ENCODE results near the gene ADARB2.

ADARB2 gene

DNA sequence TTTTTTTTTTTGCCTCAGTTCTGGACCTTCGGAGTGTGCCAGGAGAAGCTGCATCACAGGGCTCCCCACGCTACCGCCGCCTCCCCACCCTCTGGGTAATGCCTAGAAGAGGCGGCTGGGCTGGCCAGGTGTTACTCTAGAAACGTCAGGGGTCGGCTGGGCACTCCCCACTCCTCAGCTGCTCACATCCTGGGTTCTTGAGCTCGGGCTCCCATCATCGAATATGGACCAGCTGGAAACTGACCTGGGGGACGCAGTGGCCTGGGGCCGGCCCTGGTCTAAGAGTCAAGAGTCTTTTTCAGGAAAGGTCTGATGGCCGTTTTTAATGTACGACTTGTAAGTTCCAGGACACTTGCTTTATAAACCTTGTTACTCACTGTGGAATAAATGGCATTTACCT lies 354.6 kb downstream of the ADARB2 start:
- no peak overlapping the region for H3K27ac ChIP-seq (ENCODE audit: low read depth, low read length)
- no peaks in the 10 kb centered on the region for H3K4me1 ChIP-seq (ENCODE audit: control insufficient read depth, insufficient read depth, low read length, unreplicated experiment)
- no peak overlapping the region for H3K4me3 ChIP-seq (ENCODE audit: low read depth, low read length)
- no peaks in the 10 kb centered on the region for H3K27me3 ChIP-seq (ENCODE audit: insufficient read depth, low read length)
- H3K79me2 ChIP-seq (ENCODE audit: control insufficient read depth, insufficient read depth, low read length, unreplicated experiment) = no peaks in the 10 kb centered on the region
- no peaks in the 10 kb centered on the region for H3K36me3 ChIP-seq (ENCODE audit: insufficient read depth, low read length)
- H2AFZ ChIP-seq (ENCODE audit: low read length, unreplicated experiment) = no peak overlapping the region

DNA sequence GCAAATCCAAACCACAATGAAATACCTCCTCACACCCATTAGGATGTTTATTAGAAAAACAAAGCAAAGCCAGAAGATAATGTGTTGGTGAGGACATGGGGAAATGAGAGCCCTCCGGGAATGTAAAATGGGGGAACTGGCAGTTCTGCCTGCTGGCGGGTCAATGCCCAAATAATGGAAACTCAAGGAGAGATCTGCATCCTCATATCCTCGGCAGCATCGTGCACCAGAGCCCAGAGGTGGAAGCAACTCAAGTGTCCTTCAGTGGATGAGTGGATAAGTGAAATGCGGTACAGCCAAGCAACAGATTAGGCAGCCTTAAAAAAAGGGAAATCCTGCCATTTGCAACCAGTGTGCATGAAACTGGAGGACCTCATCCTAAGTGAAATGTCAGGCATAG lies 356.0 kb downstream of the ADARB2 start:
- no peaks in the 10 kb centered on the region for H3K4me1 ChIP-seq (ENCODE audit: control insufficient read depth, insufficient read depth, low read length, unreplicated experiment)
- no peak overlapping the region for H3K4me3 ChIP-seq (ENCODE audit: low read depth, low read length)
- H3K36me3 ChIP-seq (ENCODE audit: insufficient read depth, low read length) = no peaks in the 10 kb centered on the region
- H3K27me3 ChIP-seq (ENCODE audit: insufficient read depth, low read length) = no peaks in the 10 kb centered on the region
- no peaks in the 10 kb centered on the region for H3K79me2 ChIP-seq (ENCODE audit: control insufficient read depth, insufficient read depth, low read length, unreplicated experiment)
- no peak overlapping the region for H3K27ac ChIP-seq (ENCODE audit: low read depth, low read length)
- no peak overlapping the region for H2AFZ ChIP-seq (ENCODE audit: low read length, unreplicated experiment)

GRCh38 chr10:1380088-1380671 lies 357.1 kb downstream of the ADARB2 start:
- Histone ChIP-seq H3K4me1 (ENCODE audit: control insufficient read depth, insufficient read depth, low read length, unreplicated experiment) (no peaks in the 10 kb centered on the region), H3K27ac (ENCODE audit: low read depth, low read length) (no peak overlapping the region), H3K36me3 (ENCODE audit: insufficient read depth, low read length) (no peaks in the 10 kb centered on the region), H3K4me3 (ENCODE audit: low read depth, low read length) (no peak overlapping the region), H2AFZ (ENCODE audit: low read length, unreplicated experiment) (no peak overlapping the region), H3K79me2 (ENCODE audit: control insufficient read depth, insufficient read depth, low read length, unreplicated experiment) (no peaks in the 10 kb centered on the region), H3K27me3 (ENCODE audit: insufficient read depth, low read length) (no peaks in the 10 kb centered on the region)

DNA sequence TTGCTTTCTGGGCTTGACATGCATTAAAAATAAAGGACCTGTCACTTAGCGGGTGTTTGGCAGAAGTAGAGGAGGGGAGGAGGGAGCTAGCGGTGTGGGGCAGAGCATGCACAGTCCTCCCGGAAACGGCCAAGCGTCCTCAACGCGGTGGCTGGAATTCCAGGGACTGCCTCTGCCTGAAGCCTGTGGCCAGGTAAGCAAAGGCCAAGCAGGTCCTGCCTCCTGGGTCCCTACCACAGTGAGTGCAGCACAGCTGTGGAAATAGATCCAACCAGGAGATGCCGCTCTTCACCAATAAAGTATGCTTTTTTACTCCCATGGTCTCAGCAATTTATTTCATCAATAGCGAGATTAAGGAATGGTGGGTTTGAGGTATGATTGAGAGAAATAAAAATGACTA lies 357.7 kb downstream of the ADARB2 start:
- Histone ChIP-seq H3K79me2 (ENCODE audit: control insufficient read depth, insufficient read depth, low read length, unreplicated experiment) (no peaks in the 10 kb centered on the region), H2AFZ (ENCODE audit: low read length, unreplicated experiment) (no peak overlapping the region), H3K27ac (ENCODE audit: low read depth, low read length) (no peak overlapping the region), H3K27me3 (ENCODE audit: insufficient read depth, low read length) (no peaks in the 10 kb centered on the region), H3K36me3 (ENCODE audit: insufficient read depth, low read length) (no peaks in the 10 kb centered on the region), H3K4me3 (ENCODE audit: low read depth, low read length) (no peak overlapping the region), H3K4me1 (ENCODE audit: control insufficient read depth, insufficient read depth, low read length, unreplicated experiment) (no peaks in the 10 kb centered on the region)

DNA sequence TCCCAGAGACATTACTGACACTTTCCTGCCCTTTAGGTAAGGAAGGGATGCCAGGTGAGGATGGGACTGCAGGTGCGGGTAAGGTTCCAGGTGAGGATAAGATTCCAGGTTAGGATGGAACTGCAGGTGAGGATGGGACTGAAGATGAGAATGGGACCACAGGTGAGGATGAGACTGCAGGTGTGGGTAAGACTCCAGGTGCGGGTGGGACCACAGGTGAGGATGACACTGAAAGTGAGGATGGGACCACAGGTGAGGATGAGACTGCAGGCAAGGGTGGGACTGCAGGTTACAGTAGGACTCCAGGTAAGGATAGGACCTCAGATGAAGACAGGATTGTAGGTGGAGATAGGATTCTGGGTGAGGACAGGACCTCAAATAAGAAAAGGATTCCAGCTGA lies 358.9 kb downstream of the ADARB2 start:
- H3K27ac ChIP-seq (ENCODE audit: low read depth, low read length) = no peak overlapping the region
- H3K4me1 ChIP-seq (ENCODE audit: control insufficient read depth, insufficient read depth, low read length, unreplicated experiment) = no peaks in the 10 kb centered on the region
- no peaks in the 10 kb centered on the region for H3K36me3 ChIP-seq (ENCODE audit: insufficient read depth, low read length)
- no peaks in the 10 kb centered on the region for H3K79me2 ChIP-seq (ENCODE audit: control insufficient read depth, insufficient read depth, low read length, unreplicated experiment)
- no peak overlapping the region for H2AFZ ChIP-seq (ENCODE audit: low read length, unreplicated experiment)
- H3K4me3 ChIP-seq (ENCODE audit: low read depth, low read length) = no peak overlapping the region
- H3K27me3 ChIP-seq (ENCODE audit: insufficient read depth, low read length) = no peaks in the 10 kb centered on the region

GRCh38 chr10:1377740-1378397 lies 359.5 kb downstream of the ADARB2 start:
- Histone ChIP-seq H3K4me3 (ENCODE audit: low read depth, low read length) (no peak overlapping the region), H3K27me3 (ENCODE audit: insufficient read depth, low read length) (no peaks in the 10 kb centered on the region), H3K27ac (ENCODE audit: low read depth, low read length) (no peak overlapping the region), H3K79me2 (ENCODE audit: control insufficient read depth, insufficient read depth, low read length, unreplicated experiment) (no peaks in the 10 kb centered on the region), H3K36me3 (ENCODE audit: insufficient read depth, low read length) (no peaks in the 10 kb centered on the region), H3K4me1 (ENCODE audit: control insufficient read depth, insufficient read depth, low read length, unreplicated experiment) (no peaks in the 10 kb centered on the region), H2AFZ (ENCODE audit: low read length, unreplicated experiment) (no peak overlapping the region)

DNA sequence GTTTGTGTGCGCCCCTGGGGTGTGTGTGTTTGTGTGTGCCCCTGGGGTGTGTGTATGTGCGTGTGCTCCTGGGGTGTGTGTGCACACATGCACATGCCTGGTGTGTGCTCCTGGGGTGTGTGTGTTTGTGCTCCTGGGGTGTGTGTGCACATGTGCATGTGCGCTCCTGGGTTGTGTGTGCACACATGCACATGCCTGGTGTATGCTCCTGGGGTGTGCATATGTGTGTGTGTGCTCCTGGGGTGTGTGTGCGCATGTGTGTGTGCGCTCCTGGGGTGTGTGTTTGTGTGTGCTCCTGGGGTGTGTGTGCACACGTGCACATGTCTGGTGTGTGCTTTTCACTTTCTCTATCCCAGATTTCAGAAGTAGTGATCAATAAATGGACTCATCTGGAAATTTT lies 360.1 kb downstream of the ADARB2 start:
- no peaks in the 10 kb centered on the region for H3K36me3 ChIP-seq (ENCODE audit: insufficient read depth, low read length)
- no peak overlapping the region for H2AFZ ChIP-seq (ENCODE audit: low read length, unreplicated experiment)
- H3K4me1 ChIP-seq (ENCODE audit: control insufficient read depth, insufficient read depth, low read length, unreplicated experiment) = no peaks in the 10 kb centered on the region
- no peaks in the 10 kb centered on the region for H3K27me3 ChIP-seq (ENCODE audit: insufficient read depth, low read length)
- no peak overlapping the region for H3K27ac ChIP-seq (ENCODE audit: low read depth, low read length)
- no peaks in the 10 kb centered on the region for H3K79me2 ChIP-seq (ENCODE audit: control insufficient read depth, insufficient read depth, low read length, unreplicated experiment)
- no peak overlapping the region for H3K4me3 ChIP-seq (ENCODE audit: low read depth, low read length)

DNA sequence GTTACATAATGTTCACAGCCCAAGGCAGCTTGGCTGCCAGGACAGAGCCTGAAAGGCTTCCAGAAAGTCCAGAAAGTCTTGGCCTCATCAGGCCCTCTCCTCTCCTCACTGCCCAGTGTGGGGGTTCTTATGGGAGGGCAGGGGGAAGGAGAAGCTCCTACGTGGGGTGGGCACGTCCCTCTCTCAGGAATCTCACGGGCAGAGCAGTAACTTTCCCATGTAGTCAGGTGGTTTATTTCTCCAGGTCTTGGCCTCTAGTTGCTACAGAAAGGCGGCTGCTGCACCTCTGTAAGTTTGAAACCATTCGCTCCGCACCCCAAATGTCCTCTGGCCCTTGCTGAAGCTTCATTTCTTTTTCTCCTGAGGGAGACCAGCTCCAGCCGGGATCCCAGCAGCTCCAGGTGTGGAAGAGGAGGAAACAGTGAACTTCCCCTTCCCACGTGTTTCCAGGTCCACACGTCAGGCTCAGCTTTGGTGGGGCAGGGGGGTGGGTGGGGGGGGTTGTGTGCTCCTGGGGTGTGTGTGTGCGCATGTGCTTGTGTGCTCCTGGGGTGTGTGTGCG lies 360.9 kb downstream of the ADARB2 start:
- Histone ChIP-seq H3K27me3 (ENCODE audit: insufficient read depth, low read length) (no peaks in the 10 kb centered on the region), H3K79me2 (ENCODE audit: control insufficient read depth, insufficient read depth, low read length, unreplicated experiment) (no peaks in the 10 kb centered on the region), H3K4me1 (ENCODE audit: control insufficient read depth, insufficient read depth, low read length, unreplicated experiment) (no peaks in the 10 kb centered on the region), H2AFZ (ENCODE audit: low read length, unreplicated experiment) (no peak overlapping the region), H3K36me3 (ENCODE audit: insufficient read depth, low read length) (no peaks in the 10 kb centered on the region), H3K27ac (ENCODE audit: low read depth, low read length) (no peak overlapping the region), H3K4me3 (ENCODE audit: low read depth, low read length) (no peak overlapping the region)

DNA sequence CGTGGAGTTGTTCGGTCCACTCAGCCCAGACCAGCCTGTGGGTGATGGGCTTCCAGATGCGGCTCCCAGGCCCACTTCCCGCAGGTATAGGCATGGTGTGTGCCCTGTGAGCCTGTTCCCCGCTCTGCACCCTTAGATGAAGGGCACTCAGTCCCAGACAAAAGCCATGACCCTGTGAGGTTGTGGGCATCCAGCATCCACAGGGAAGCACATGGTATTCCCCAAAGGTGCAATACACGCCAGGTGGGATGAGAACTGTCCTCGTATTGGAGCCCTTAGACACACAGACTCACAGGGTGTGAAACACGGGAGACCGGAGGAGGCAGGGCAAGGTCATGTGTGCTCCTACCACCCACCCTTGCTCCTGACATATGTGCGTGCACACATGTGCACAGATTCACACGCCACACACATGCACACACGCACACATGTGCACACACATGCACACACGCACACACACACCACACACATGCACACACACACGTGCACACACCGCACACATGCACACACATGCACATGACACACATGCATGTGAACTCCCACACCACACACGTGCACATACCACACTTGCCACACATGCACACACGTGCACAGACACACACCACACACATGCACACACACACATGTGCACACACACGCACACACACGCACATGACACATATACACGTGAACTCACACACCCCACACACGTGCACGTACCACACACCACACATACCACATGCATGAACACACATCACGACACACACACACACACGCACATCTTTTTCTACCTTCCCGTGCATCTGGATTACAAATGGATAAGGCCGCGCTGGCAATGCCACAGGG lies 361.8 kb downstream of the ADARB2 start:
- Histone ChIP-seq H3K79me2 (ENCODE audit: control insufficient read depth, insufficient read depth, low read length, unreplicated experiment) (no peaks in the 10 kb centered on the region), H2AFZ (ENCODE audit: low read length, unreplicated experiment) (no peak overlapping the region), H3K27me3 (ENCODE audit: insufficient read depth, low read length) (no peaks in the 10 kb centered on the region), H3K4me3 (ENCODE audit: low read depth, low read length) (no peak overlapping the region), H3K36me3 (ENCODE audit: insufficient read depth, low read length) (no peaks in the 10 kb centered on the region), H3K4me1 (ENCODE audit: control insufficient read depth, insufficient read depth, low read length, unreplicated experiment) (no peaks in the 10 kb centered on the region), H3K27ac (ENCODE audit: low read depth, low read length) (no peak overlapping the region)

DNA sequence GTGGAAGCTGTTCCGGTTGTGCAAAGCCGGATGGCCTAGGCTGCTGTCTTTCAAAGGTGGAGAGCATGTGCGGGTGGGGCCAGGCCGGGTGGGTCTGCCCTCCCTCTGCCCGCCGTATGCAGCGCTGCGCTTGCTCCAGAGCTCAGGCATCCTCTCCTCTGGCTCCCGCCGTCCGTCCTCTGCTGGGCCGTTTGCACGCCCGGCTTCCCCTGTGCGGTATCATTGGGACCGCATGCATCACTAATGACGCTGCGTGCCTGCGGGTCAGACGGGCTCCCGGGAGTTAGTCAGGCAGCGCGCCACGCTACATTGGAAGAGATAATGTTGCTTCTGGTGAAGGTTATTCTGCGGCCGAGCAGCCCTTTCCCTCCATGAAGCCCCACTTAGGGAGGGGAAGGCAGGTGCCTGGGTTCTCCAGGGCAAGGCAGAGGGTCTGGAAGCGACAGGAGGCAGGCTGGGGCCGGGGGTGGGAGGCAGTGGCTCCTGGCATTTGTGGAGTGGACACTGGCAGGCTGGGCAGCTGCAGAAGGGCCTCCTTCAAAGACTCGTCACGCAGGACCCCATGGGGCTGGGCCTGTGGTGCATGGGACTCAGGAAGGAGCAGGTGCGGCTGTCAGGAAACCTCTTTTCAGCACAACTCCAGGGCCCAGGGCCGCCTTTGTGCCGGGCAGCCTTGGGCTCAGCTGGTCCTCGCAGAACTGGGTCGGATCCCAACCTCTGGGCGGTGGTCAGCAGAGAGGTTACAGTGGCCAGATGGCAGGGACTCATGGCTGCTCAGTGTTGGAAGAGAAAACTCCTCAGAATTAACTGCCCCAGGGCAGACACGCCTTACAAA lies 362.6 kb downstream of the ADARB2 start:
- H3K4me1 ChIP-seq (ENCODE audit: control insufficient read depth, insufficient read depth, low read length, unreplicated experiment) = no peaks in the 10 kb centered on the region
- no peaks in the 10 kb centered on the region for H3K27me3 ChIP-seq (ENCODE audit: insufficient read depth, low read length)
- H3K27ac ChIP-seq (ENCODE audit: low read depth, low read length) = no peak overlapping the region
- no peaks in the 10 kb centered on the region for H3K79me2 ChIP-seq (ENCODE audit: control insufficient read depth, insufficient read depth, low read length, unreplicated experiment)
- H3K36me3 ChIP-seq (ENCODE audit: insufficient read depth, low read length) = no peaks in the 10 kb centered on the region
- H3K4me3 ChIP-seq (ENCODE audit: low read depth, low read length) = no peak overlapping the region
- no peak overlapping the region for H2AFZ ChIP-seq (ENCODE audit: low read length, unreplicated experiment)
